ENCODE data around the gene RUSF1.

DNA sequence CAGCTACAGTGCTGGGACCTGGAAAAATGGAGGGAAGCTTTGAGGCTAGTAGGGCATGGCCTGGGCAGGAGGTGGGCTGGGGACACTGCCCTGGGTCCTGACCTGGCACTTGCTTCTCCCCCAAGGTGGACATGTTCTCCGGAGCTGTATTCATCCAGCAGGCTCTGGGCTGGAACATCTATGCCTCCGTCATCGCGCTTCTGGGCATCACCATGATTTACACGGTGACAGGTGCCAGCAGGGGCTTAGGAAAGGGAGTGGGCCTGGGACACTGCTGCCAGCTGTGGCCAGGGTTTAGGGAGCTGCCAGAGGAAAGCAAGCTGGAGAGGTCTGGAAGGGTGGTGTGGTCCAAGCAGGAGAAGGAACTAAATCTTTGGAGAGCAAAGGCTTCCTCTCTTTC, 22.1 kb downstream of the RUSF1 start:
- TF ChIP-seq YY1 (IDR thresholded peaks at IDR 0.05; ENCODE audit: insufficient read depth, insufficient read length) (no peak), ZNF274 (IDR thresholded peaks at IDR 0.05; ENCODE audit: low read depth, low read length) (no peak), SUZ12 (IDR thresholded peaks at IDR 0.05; ENCODE audit: extremely low read depth, insufficient read depth, insufficient read length) (no peak)
